H7 (cell line): ENCODE results near the gene JPH3. TPM values are rescaled to one million over a fixed set of nuclear protein-coding genes. Genes with fewer than 3 reads are reported as not detected.

Experiments
- DNase-seq: peaks from one replicate; pipeline ENCODE4 v3.0.0; 2012
- H3K27me3 ChIP-seq: 2 replicates; pipeline ENCODE4 v1.6.0; 2011; ENCODE audit warnings: mild to moderate bottlenecking, low read length; ENCODE audit not compliant: control insufficient read depth, insufficient read depth
- H3K36me3 ChIP-seq: replicated peaks from 2 replicates; pipeline ENCODE4 v1.5.1; 2011; ENCODE audit warnings: low read length; ENCODE audit not compliant: control insufficient read depth, insufficient read depth
- H3K4me3 ChIP-seq: 2 replicates; pipeline ENCODE4 v1.5.1; 2011; ENCODE audit warnings: low read depth, mild to moderate bottlenecking, control low read depth, low read length, moderate library complexity; ENCODE audit not compliant: insufficient read depth
- total RNA-seq: library from RNA; depleted of rRNA; stranded (reverse); fragments of >200 nt; shearing (Covaris generic); gene quantifications from 2 replicates; pipeline ENCODE4 v1.2.3, GENCODE V29; 2014

The JPH3 gene
- total RNA-seq, 1 experiment from 2014 or later = 24.0 TPM

- H3K27me3 ChIP-seq = no peaks in the 10 kb centered on the region
- no peaks in the 10 kb centered on the region for H3K36me3 ChIP-seq
- DNase-seq = no peak
- H3K4me3 ChIP-seq = no peak overlapping the region
Measured at GRCh38 chr16:87621550-87621829, 19.2 kb downstream of the JPH3 start.

- Histone ChIP-seq H3K27me3 (no peaks in the 10 kb centered on the region), H3K4me3 (no peak overlapping the region), H3K36me3 (no peaks in the 10 kb centered on the region)
- peak; percentile 62 for DNase-seq
Measured at GRCh38 chr16:87621976-87622713, 19.8 kb downstream of the JPH3 start.

GRCh38 chr16:87622756-87623319 is 20.5 kb downstream of the JPH3 start:
- Histone ChIP-seq H3K4me3 (no peak overlapping the region), H3K36me3 (no peaks in the 10 kb centered on the region), H3K27me3 (no peaks in the 10 kb centered on the region)
- peak; percentile 52 for DNase-seq

- DNase-seq = peak; percentile 56
- H3K27me3 ChIP-seq = no peaks in the 10 kb centered on the region
- H3K36me3 ChIP-seq = no peaks in the 10 kb centered on the region
- no peak overlapping the region for H3K4me3 ChIP-seq
Measured at GRCh38 chr16:87625241-87625797, 23.0 kb downstream of the JPH3 start.

- H3K36me3 ChIP-seq = no peaks in the 10 kb centered on the region
- H3K4me3 ChIP-seq = no peak overlapping the region
- peak; percentile 50 for DNase-seq
- H3K27me3 ChIP-seq = no peaks in the 10 kb centered on the region
Measured at GRCh38 chr16:87626401-87626800, 24.1 kb downstream of the JPH3 start.

GRCh38 chr16:87626905-87627304 is 24.6 kb downstream of the JPH3 start:
- no peaks in the 10 kb centered on the region for H3K27me3 ChIP-seq
- DNase-seq = no peak

GRCh38 chr16:87627542-87628245 is 25.4 kb downstream of the JPH3 start:
- H3K36me3 ChIP-seq = no peaks in the 10 kb centered on the region
- H3K4me3 ChIP-seq = no peak overlapping the region
- peak; percentile 61 for DNase-seq
- no peaks in the 10 kb centered on the region for H3K27me3 ChIP-seq

More at GRCh38 chr16:87626905-87627304, 24.6 kb downstream of the JPH3 start:
- Histone ChIP-seq H3K4me3 (no peak overlapping the region), H3K36me3 (no peaks in the 10 kb centered on the region)

GRCh38 chr16:87628246-87628923 is 26.1 kb downstream of the JPH3 start:
- no peaks in the 10 kb centered on the region for H3K27me3 ChIP-seq
- H3K36me3 ChIP-seq = no peaks in the 10 kb centered on the region
- H3K4me3 ChIP-seq = no peak overlapping the region
- DNase-seq = no peak

- H3K4me3 ChIP-seq = no peak overlapping the region
- no peaks in the 10 kb centered on the region for H3K36me3 ChIP-seq
- DNase-seq = no peak
- no peaks in the 10 kb centered on the region for H3K27me3 ChIP-seq
Measured at GRCh38 chr16:87628940-87629339, 26.6 kb downstream of the JPH3 start.

- DNase-seq = no peak
- Histone ChIP-seq H3K36me3 (no peaks in the 10 kb centered on the region), H3K27me3 (no peaks in the 10 kb centered on the region), H3K4me3 (no peak overlapping the region)
Measured at GRCh38 chr16:87631067-87631466, 28.8 kb downstream of the JPH3 start.

GRCh38 chr16:87634411-87634810 is 32.1 kb downstream of the JPH3 start:
- H3K4me3 ChIP-seq = no peak overlapping the region
- no peaks in the 10 kb centered on the region for H3K36me3 ChIP-seq
- peak; percentile 54 for DNase-seq
- no peaks in the 10 kb centered on the region for H3K27me3 ChIP-seq

- Histone ChIP-seq H3K36me3 (no peaks in the 10 kb centered on the region), H3K27me3 (no peaks in the 10 kb centered on the region), H3K4me3 (no peak overlapping the region)
- peak; percentile 93 for DNase-seq
Measured at GRCh38 chr16:87635541-87636049, 33.3 kb downstream of the JPH3 start.

- H3K4me3 ChIP-seq = no peak overlapping the region
- no peaks in the 10 kb centered on the region for H3K36me3 ChIP-seq
- peak; percentile 98 for DNase-seq
- H3K27me3 ChIP-seq = no peaks in the 10 kb centered on the region
Measured at GRCh38 chr16:87636050-87636684, 33.9 kb downstream of the JPH3 start.

- no peaks in the 10 kb centered on the region for H3K27me3 ChIP-seq
- H3K4me3 ChIP-seq = no peak overlapping the region
- no peaks in the 10 kb centered on the region for H3K36me3 ChIP-seq
- DNase-seq = no peak
Measured at GRCh38 chr16:87636741-87637140, 34.4 kb downstream of the JPH3 start.
